HCT116 (cell line): ENCODE data around the gene POP7. TPM values are rescaled to one million over a fixed set of nuclear protein-coding genes. Genes with fewer than 3 reads are reported as not detected.

Experiments
- ATAC-seq: fragments of 200-7000 bp; cut with Tn5 transposase; 2 replicates; pipeline ENCODE4 v1.9.1; 2020; ENCODE audit warnings: mild to moderate bottlenecking, moderate library complexity
- BruUV-seq: library from RNA; stranded (reverse); fragments of 400-500 nt; replicated peaks from 2 replicates; lab custom pipeline; 2021; lab: Mats Ljungman, UMichigan
- CTCF ChIA-PET: fragments of 300-600 bp; sonication (Branson Sonifier 250); formaldehyde crosslinking; loops from one replicate; lab custom pipeline; 2021; ENCODE audit warnings: antibody characterized with exemption; lab: Charles Lee
- POLR2A ChIA-PET: fragments of 300-600, 350-600 bp; sonication (Branson Sonifier 250); formaldehyde crosslinking; loops from one replicate; lab custom pipeline; 2021; ENCODE audit warnings: antibody characterized with exemption; lab: Charles Lee
- RAD21 ChIA-PET, 2 experiments: fragments of 300-600 bp; sonication (Branson Sonifier 250); formaldehyde crosslinking; loops; one replicate each; lab custom pipeline; 2023; ENCODE audit warnings: low total read pairs in 2 of 2; ENCODE audit not compliant: uncharacterized antibody in 2 of 2, unreplicated experiment in 2 of 2, low non-redundant PET in 1 of 2; lab: Charles Lee
- DNase-seq: peaks from one replicate; pipeline ENCODE4 v3.0.0-alpha.2; 2010; ENCODE audit warnings: low read depth, low spot score
- H2AFZ ChIP-seq: fragments of 200-600 bp; shearing (Covaris generic), sonication (generic); 2 replicates; pipeline ENCODE4 v1.6.1; 2017; ENCODE audit warnings: low read depth, mixed run types, mixed read lengths, antibody characterized with exemption, low read length; ENCODE audit not compliant: poor library complexity, severe bottlenecking
- H3K27ac ChIP-seq: 2 replicates; pipeline ENCODE4 v1.5.1; 2012; ENCODE audit warnings: low read depth, low read length
- H3K27me3 ChIP-seq: fragments of 200-600 bp; sonication (generic); 2 replicates; pipeline ENCODE4 v1.6.1; 2016; ENCODE audit warnings: mixed run types, low read length, mixed read lengths; ENCODE audit not compliant: insufficient read depth
- H3K36me3 ChIP-seq, 2 experiments: fragments of 200-500 bp in 1 of 2; fragments of 200-600 bp in 1 of 2; sonication (Bioruptor generic) in 1 of 2; sonication (generic) in 1 of 2; 2 replicates each; pipeline versions ENCODE4 v1.5.1 to v1.6.1; 2014 to 2016; ENCODE audit warnings: low read length in 2 of 2, inconsistent platforms in 1 of 2, mixed read lengths in 1 of 2, mixed run types in 1 of 2; ENCODE audit not compliant: insufficient read depth in 2 of 2, control insufficient read depth in 1 of 2
- H3K4me1 ChIP-seq, 2 experiments: fragments of 200-600 bp in 1 of 2; sonication (generic) in 1 of 2; 2 replicates each; pipeline versions ENCODE4 v1.5.1 to v1.6.1; 2012 to 2017; ENCODE audit warnings: low read length in 2 of 2, inconsistent platforms in 1 of 2, mild to moderate bottlenecking in 1 of 2, mixed read lengths in 1 of 2, mixed run types in 1 of 2, moderate library complexity in 1 of 2; ENCODE audit not compliant: insufficient read depth in 2 of 2, control insufficient read depth in 1 of 2
- H3K4me2 ChIP-seq: fragments of 200-600 bp; sonication (generic); 2 replicates; pipeline ENCODE4 v1.6.1; 2017; ENCODE audit warnings: mixed run types, low read length, mixed read lengths
- H3K4me3 ChIP-seq, 2 experiments: fragments of 200-600 bp in 1 of 2; sonication (generic) in 1 of 2; replicated peaks in 1 of 2; 2 replicates each; pipeline ENCODE4 v1.5.1; 2011 to 2016; ENCODE audit warnings: low read length in 2 of 2, control low read depth in 1 of 2, low read depth in 1 of 2, mild to moderate bottlenecking in 1 of 2, mixed read lengths in 1 of 2, mixed run types in 1 of 2
- H3K79me2 ChIP-seq: fragments of 200-600 bp; sonication (generic); 2 replicates; pipeline ENCODE4 v1.6.1; 2017; ENCODE audit warnings: mild to moderate bottlenecking, mixed run types, low read length, moderate library complexity, mixed read lengths; ENCODE audit not compliant: insufficient read depth
- H3K9ac ChIP-seq: fragments of 200-600 bp; sonication (generic); 2 replicates; pipeline ENCODE4 v1.6.1; 2016; ENCODE audit warnings: low read length, mixed read lengths
- H3K9me2 ChIP-seq: fragments of 200-600 bp; sonication (generic), shearing (Covaris generic); 2 replicates; pipeline ENCODE4 v1.6.1; 2017; ENCODE audit warnings: mixed run types, mild to moderate bottlenecking, moderate library complexity; ENCODE audit not compliant: insufficient read depth
- H3K9me3 ChIP-seq, 2 experiments: fragments of 200-500 bp in 1 of 2; fragments of 200-600 bp in 1 of 2; sonication (Bioruptor generic) in 1 of 2; sonication (generic) in 1 of 2; 2 replicates each; pipeline ENCODE4 v1.6.1; 2014 to 2017; ENCODE audit warnings: low read length in 2 of 2, mixed read lengths in 2 of 2, inconsistent platforms in 1 of 2, low read depth in 1 of 2, mild to moderate bottlenecking in 1 of 2, mixed run types in 1 of 2, moderate library complexity in 1 of 2; ENCODE audit not compliant: control insufficient read depth in 1 of 2, insufficient read depth in 1 of 2
- H4K20me1 ChIP-seq: fragments of 200-600 bp; sonication (generic), shearing (Covaris generic); 2 replicates; pipeline ENCODE4 v1.6.1; 2017; ENCODE audit warnings: mixed run types, mild to moderate bottlenecking, moderate library complexity; ENCODE audit not compliant: insufficient read depth
- EGR1 ChIP-seq: IDR thresholded peaks from 2 replicates; pipeline ENCODE4 v1.6.1; 2012; ENCODE audit warnings: low read depth
- EZH2 ChIP-seq: fragments of 200-600 bp; sonication (generic); IDR thresholded peaks from 2 replicates; pipeline ENCODE4 v1.6.1; 2017; ENCODE audit warnings: antibody characterized with exemption, mixed run types
- EZH2phosphoT487 ChIP-seq: fragments of 200-600 bp; IDR thresholded peaks from 2 replicates; pipeline ENCODE4 v1.6.1; 2018; ENCODE audit warnings: antibody characterized with exemption, borderline replicate concordance
- JUND ChIP-seq: IDR thresholded peaks from 2 replicates; pipeline ENCODE4 v1.6.1; 2012
- SIN3A ChIP-seq: IDR thresholded peaks from 2 replicates; pipeline ENCODE4 v1.6.1; 2012; ENCODE audit warnings: low read depth
- SP1 ChIP-seq: IDR thresholded peaks from 2 replicates; pipeline ENCODE4 v1.6.1; 2012; ENCODE audit warnings: low read depth
- SRF ChIP-seq: IDR thresholded peaks from 2 replicates; pipeline ENCODE4 v1.6.1; 2012; ENCODE audit warnings: low read depth
- TCF7L2 ChIP-seq: IDR thresholded peaks from 2 replicates; pipeline ENCODE4 v1.7.0; 2011; ENCODE audit warnings: borderline replicate concordance, inconsistent platforms; ENCODE audit not compliant: insufficient read depth, insufficient read length; ENCODE audit errors: extremely low read depth
- ZBTB33 ChIP-seq: IDR thresholded peaks from 2 replicates; pipeline ENCODE4 v1.6.1; 2011; ENCODE audit warnings: mild to moderate bottlenecking, low read length, moderate library complexity; ENCODE audit not compliant: insufficient replicate concordance; ENCODE audit errors: extremely low read depth
- ZFX ChIP-seq: fragments of 450-650 bp; IDR thresholded peaks from 2 replicates; pipeline ENCODE4 v1.6.1; 2017
- ZNF274 ChIP-seq: fragments of 200-500 bp; sonication (Bioruptor generic); IDR thresholded peaks from 2 replicates; pipeline ENCODE4 v1.6.1; 2014; ENCODE audit warnings: mild to moderate bottlenecking, low read depth, low read length, inconsistent platforms
- intact Hi-C: fragments of 100-400 bp; cut with micrococcal nuclease; formaldehyde crosslinking; loops from 2 replicates; pipeline ENCODE4 v1.10.0; 2022
- total RNA-seq: library from RNA; stranded (reverse); gene quantifications from one replicate; pipeline ENCODE4 v1.2.1, GENCODE V29; 2021; ENCODE audit not compliant: unreplicated experiment

Gene POP7
- total RNA-seq, 1 experiment from 2014 or later: 67.5 TPM

- TF ChIP-seq ZBTB33: no peak
- no peak for TF ChIP-seq SRF
- no peak for TF ChIP-seq ZFX
- TF ChIP-seq EZH2phosphoT487: no peak
- no peak for TF ChIP-seq SP1
Observed at GRCh38 chr7:100739934-100740333, 34.0 kb downstream of the POP7 start (continued).

GRCh38 chr7:100744605-100745004 is 38.7 kb downstream of the POP7 start:
- no peak overlapping the region for H3K27ac ChIP-seq
- POLR2A ChIA-PET: interaction anchor here (1.0 to 1.4 kb wide), 3 partner anchors 16 to 39 kb away, joined by 3 to 8 read pairs (median 4); partner anchors contain the start of gene POP7
- no peak for TF ChIP-seq ZBTB33
- TF ChIP-seq SIN3A: no peak
- TF ChIP-seq EGR1: no peak
- no peak for TF ChIP-seq ZNF274
- TF ChIP-seq JUND: no peak
- no peak for TF ChIP-seq TCF7L2
- no peak for TF ChIP-seq EZH2
- ATAC-seq (no peak), DNase-seq (no peak)
- no peaks in the 10 kb centered on the region for H3K27me3 ChIP-seq
- no peak overlapping the region for H3K9ac ChIP-seq
- RAD21 ChIA-PET: no interaction called here
- peak overlapping the region; percentile 84 for H3K4me2 ChIP-seq
- H3K36me3 ChIP-seq: no peaks in the 10 kb centered on the region
- H4K20me1 ChIP-seq: no peaks in the 10 kb centered on the region
- H3K9me2 ChIP-seq: no peaks in the 10 kb centered on the region
- no peaks in the 10 kb centered on the region for H3K79me2 ChIP-seq
- H3K9me3 ChIP-seq: no peaks in the 10 kb centered on the region
- no peak overlapping the region for H2AFZ ChIP-seq
- peaks cover 0 to 9% of the 10 kb centered on the region in 2 experiments; a peak in 2 of 4 replicates for H3K4me1 ChIP-seq
- peak overlapping the region in 1 of 2 experiments; percentile 59; a peak in 1 of 4 replicates for H3K4me3 ChIP-seq
- intact Hi-C loops: loop anchor here (2.0 kb wide), 1 partner anchor 16 kb away; no protein-coding TSS in a partner anchor
- BruUV-seq: no TSS peak
- CTCF ChIA-PET: interaction anchor here (1.2 to 1.3 kb wide), 2 partner anchors 19 to 39 kb away, joined by 5 to 9 read pairs; partner anchors contain the start of gene POP7
